ENCODE results near the gene CDH23. TPM values are rescaled to one million over a fixed set of nuclear protein-coding genes. Genes with fewer than 3 reads are reported as not detected.
A peak's percentile ranks its signal among the peaks of the same experiment; 100 is the strongest.

Gene CDH23
- total RNA-seq, 2 donors from 2014 or later, result 3.9 to 4.4 TPM

DNA sequence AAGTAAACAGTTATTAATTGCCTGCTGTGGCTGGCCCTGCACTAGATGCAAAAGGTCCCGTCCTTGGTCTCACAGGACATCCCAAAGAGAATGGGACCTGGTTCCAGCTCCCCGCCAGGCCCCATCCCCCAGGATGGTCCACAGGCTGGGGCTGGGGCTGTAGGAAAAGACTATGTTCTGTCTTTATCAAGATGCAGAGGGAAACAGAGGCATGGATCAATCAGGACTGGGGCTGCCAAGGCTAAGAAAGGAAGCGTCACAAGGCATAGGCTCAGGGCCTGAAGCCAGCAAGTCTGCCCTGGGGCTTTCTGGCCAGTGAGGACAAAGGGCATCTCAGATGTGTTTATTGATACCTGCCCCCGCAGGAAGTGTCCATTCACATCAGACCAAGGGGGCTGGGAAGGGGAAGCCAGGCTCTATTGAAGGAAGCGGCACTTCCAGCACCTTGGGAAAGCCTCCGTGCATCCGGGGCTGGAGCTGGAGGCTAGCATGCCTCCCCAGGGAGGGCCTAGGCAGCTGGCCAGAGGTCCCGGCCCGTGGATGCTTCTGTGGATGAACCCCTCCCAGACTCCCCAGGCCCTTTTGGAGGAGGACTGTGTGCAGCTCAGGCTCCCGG is 370.8 kb downstream of the CDH23 start:
- peak overlapping the region in 1 of 2 donors; percentile 19 for H3K4me3 ChIP-seq
- no peaks in the 10 kb centered on the region for H3K9me3 ChIP-seq
- peak; percentile 68 for DNase-seq (ENCODE audit: low spot score)
- TF ChIP-seq, protein P1, sequence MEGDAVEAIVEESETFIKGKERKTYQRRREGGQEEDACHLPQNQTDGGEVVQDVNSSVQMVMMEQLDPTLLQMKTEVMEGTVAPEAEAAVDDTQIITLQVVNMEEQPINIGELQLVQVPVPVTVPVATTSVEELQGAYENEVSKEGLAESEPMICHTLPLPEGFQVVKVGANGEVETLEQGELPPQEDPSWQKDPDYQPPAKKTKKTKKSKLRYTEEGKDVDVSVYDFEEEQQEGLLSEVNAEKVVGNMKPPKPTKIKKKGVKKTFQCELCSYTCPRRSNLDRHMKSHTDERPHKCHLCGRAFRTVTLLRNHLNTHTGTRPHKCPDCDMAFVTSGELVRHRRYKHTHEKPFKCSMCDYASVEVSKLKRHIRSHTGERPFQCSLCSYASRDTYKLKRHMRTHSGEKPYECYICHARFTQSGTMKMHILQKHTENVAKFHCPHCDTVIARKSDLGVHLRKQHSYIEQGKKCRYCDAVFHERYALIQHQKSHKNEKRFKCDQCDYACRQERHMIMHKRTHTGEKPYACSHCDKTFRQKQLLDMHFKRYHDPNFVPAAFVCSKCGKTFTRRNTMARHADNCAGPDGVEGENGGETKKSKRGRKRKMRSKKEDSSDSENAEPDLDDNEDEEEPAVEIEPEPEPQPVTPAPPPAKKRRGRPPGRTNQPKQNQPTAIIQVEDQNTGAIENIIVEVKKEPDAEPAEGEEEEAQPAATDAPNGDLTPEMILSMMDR (IDR thresholded peaks at IDR 0.05), result no peak
- no peaks in the 10 kb centered on the region for H3K36me3 ChIP-seq
- H3K4me1 ChIP-seq, result peaks cover 3 to 100% of the 10 kb centered on the region in 2 donors
- H3K27ac ChIP-seq, result peak overlapping the region; percentile 91 to 93
- H3K27me3 ChIP-seq, result no peaks in the 10 kb centered on the region

DNA sequence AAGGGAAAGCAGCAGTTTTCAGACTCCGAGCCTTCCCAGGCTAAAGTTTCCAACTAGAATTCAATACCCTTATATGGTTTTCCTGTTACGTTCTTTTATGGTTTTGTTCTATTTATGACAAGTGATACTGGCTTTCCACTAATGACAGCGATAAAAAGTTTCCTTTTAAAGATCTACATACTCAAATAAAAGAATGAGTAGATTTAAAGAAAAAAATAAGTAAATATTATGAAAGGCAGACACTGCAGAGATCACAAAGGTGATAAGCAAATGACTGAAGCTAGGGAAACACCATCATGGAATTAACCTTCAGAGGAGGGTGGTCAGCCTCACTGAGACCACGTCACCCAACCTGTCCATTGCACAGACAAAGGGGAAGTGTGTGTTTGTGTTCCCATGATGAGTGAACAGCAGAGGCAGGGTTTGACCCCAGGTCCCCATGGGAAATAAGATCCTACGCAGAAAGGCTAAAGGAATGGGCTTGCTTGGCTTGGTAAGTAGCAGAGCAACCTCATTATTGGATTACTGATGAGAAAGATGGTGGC is 372.6 kb downstream of the CDH23 start:
- H3K4me3 ChIP-seq, result peak overlapping the region in 1 of 2 donors; percentile 87

DNA sequence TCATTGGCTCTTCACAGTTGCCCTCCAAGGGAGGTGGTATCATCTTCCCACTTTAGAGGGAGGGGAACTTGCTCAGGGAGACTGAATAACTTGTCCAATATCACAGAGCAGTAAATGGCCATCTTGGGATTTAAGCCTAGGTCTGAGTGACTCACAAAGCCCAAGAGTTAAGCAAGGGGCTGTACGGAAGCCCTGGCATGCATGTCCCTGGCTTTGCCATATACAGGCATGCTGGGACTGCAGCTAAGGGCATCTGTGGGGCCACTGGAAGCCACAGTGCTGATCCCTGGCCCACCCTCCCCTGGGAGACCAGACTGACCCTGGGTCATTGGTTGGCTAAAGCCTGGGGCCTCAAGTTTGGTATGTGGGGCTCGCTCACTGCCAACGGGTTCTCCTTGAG is 373.5 kb downstream of the CDH23 start:
- Histone ChIP-seq H3K36me3 (no peaks in the 10 kb centered on the region), H3K27me3 (no peaks in the 10 kb centered on the region), H3K4me1 (peaks cover 3 to 97% of the 10 kb centered on the region in 2 donors), H3K27ac (peak overlapping the region; percentile 91 to 93), H3K4me3 (peak overlapping the region in 1 of 2 donors; percentile 87), H3K9me3 (no peaks in the 10 kb centered on the region)
- TF ChIP-seq, protein P1 (IDR thresholded peaks at IDR 0.05), result no peak
- no peak for DNase-seq (ENCODE audit: low spot score)

More for the DNA sequence above, 372.6 kb downstream of the CDH23 start:
- no peaks in the 10 kb centered on the region for H3K36me3 ChIP-seq
- no peak for DNase-seq (ENCODE audit: low spot score)
- H3K9me3 ChIP-seq, result no peaks in the 10 kb centered on the region
- peaks cover 3 to 97% of the 10 kb centered on the region in 2 donors for H3K4me1 ChIP-seq
- no peaks in the 10 kb centered on the region for H3K27me3 ChIP-seq
- TF ChIP-seq, protein P1 (IDR thresholded peaks at IDR 0.05), result no peak
- peak overlapping the region; percentile 91 to 93 for H3K27ac ChIP-seq

DNA sequence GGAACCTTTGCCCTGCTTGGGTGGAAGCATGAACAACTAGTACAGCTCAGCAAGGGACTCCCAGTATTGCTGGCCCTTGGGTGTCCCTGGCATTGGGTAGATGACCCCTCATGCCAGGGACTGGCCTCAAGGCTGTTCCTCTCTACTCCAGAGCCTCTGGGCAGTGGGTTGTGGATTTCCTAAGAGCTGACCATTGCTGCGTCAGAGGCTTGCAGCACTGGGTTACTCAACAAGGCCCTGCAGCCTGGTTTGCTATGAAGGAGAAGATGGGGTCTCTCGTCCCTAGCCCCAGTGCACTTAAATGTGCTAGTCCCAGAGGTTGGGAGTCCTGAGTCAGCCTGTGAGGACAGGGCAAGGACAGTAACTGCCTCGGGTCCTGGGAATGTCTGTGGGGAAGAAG is 374.1 kb downstream of the CDH23 start:
- DNase-seq (ENCODE audit: low spot score), result peak; percentile 82
- TF ChIP-seq, protein P1 (IDR thresholded peaks at IDR 0.05), result no peak
- Histone ChIP-seq H3K27me3 (no peaks in the 10 kb centered on the region), H3K9me3 (no peaks in the 10 kb centered on the region), H3K36me3 (no peaks in the 10 kb centered on the region), H3K27ac (peak overlapping the region; percentile 91 to 93), H3K4me1 (peaks cover 3 to 97% of the 10 kb centered on the region in 2 donors), H3K4me3 (peak overlapping the region in 1 of 2 donors; percentile 87)

DNA sequence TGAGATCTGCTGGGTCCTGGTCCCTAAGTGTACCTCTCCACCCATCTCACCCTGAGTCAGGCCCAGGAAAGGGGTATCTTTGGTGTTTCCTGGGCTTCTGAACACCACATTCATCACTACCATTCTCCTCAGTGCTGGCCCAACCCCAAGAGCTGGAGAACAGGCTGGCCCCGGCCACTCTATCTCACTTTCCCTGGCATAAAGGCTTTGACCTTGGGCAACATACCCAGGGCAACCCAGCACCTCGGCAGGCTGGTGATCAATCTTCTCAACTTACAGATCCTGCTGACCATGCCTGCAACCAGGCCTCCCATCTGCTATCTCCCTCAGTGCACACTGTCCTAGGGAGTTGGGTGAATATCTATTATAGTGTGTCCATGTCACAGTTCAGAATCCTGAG is 374.5 kb downstream of the CDH23 start:
- peak overlapping the region in 1 of 2 donors; percentile 87 for H3K4me3 ChIP-seq
- peaks cover 3 to 95% of the 10 kb centered on the region in 2 donors for H3K4me1 ChIP-seq
- DNase-seq (ENCODE audit: low spot score), result no peak
- no peaks in the 10 kb centered on the region for H3K36me3 ChIP-seq
- TF ChIP-seq, protein P1 (IDR thresholded peaks at IDR 0.05), result no peak
- peak overlapping the region; percentile 91 to 93 for H3K27ac ChIP-seq
- no peaks in the 10 kb centered on the region for H3K9me3 ChIP-seq
- H3K27me3 ChIP-seq, result no peaks in the 10 kb centered on the region

Data from right atrium auricular region (tissue), 2 donors.